Endodermal cell (in vitro differentiated cells): ENCODE measurements around the gene ZNF367. TPM values are rescaled to one million over a fixed set of nuclear protein-coding genes. Genes with fewer than 3 reads are reported as not detected.

ENCODE experiments used
- DNase-seq: peaks from one replicate; pipeline ENCODE4 v3.0.0-alpha.2; 2017
- H3K27ac ChIP-seq: 2 replicates; pipeline ENCODE4 v1.5.1; 2013; ENCODE audit warnings: mild to moderate bottlenecking, low read depth, low read length, moderate library complexity
- H3K27me3 ChIP-seq: 2 replicates; pipeline ENCODE4 v1.6.1; 2013; ENCODE audit warnings: mild to moderate bottlenecking, low read length, moderate library complexity; ENCODE audit not compliant: insufficient read depth, control insufficient read depth, poor library complexity, severe bottlenecking
- H3K36me3 ChIP-seq: 2 replicates; pipeline ENCODE4 v1.7.0; 2013; ENCODE audit warnings: mild to moderate bottlenecking, low read length, moderate library complexity; ENCODE audit not compliant: control insufficient read depth, insufficient read depth
- H3K4me1 ChIP-seq: one replicate; pipeline ENCODE4 v1.7.0; 2013; ENCODE audit warnings: low read length; ENCODE audit not compliant: control insufficient read depth, insufficient read depth
- H3K4me3 ChIP-seq: 2 replicates; pipeline ENCODE4 v1.5.1; 2013; ENCODE audit warnings: mild to moderate bottlenecking, low read length, moderate library complexity
- H3K9ac ChIP-seq: 2 replicates; pipeline ENCODE4 v1.6.1; 2013; ENCODE audit warnings: mild to moderate bottlenecking, low read length, moderate library complexity; ENCODE audit not compliant: poor library complexity, severe bottlenecking; ENCODE audit errors: extremely low read depth
- H3K9me3 ChIP-seq: 2 replicates; pipeline ENCODE4 v1.6.1; 2013; ENCODE audit warnings: mild to moderate bottlenecking, low read length, moderate library complexity; ENCODE audit not compliant: control insufficient read depth
- H3K27ac Mint-ChIP-seq: 2 replicates; pipeline ENCODE4 v1.8.0; 2020; ENCODE audit warnings: mixed read lengths
- H3K27me3 Mint-ChIP-seq: 2 replicates; pipeline ENCODE4 v1.8.0; 2021; ENCODE audit warnings: mild to moderate bottlenecking, mixed read lengths; ENCODE audit not compliant: insufficient read depth
- H3K36me3 Mint-ChIP-seq: 2 replicates; pipeline ENCODE4 v1.8.0; 2020; ENCODE audit warnings: low read depth, mixed read lengths
- H3K4me1 Mint-ChIP-seq: 2 replicates; pipeline ENCODE4 v1.8.0; 2020; ENCODE audit warnings: mixed read lengths
- H3K4me3 Mint-ChIP-seq: 2 replicates; pipeline ENCODE4 v1.8.0; 2020; ENCODE audit warnings: mild to moderate bottlenecking, moderate library complexity, mixed read lengths
- H3K9me3 Mint-ChIP-seq: 2 replicates; pipeline ENCODE4 v1.8.0; 2020; ENCODE audit warnings: mild to moderate bottlenecking, mixed read lengths
- CTCF ChIP-seq: fragments of 200-600 bp; sonication (generic); conservative IDR thresholded peaks from 2 replicates; pipeline ENCODE4 v1.5.0; 2021; ENCODE audit warnings: antibody characterized with exemption, mild to moderate bottlenecking
- WGBS, 2 experiments: methylation state at CpG; one replicate each; pipeline versions ENCODE4 v1.1.5 to v1.1.7; 2013; ENCODE audit warnings: missing lambda C conversion rate in 2 of 2, mixed read lengths in 1 of 2; ENCODE audit not compliant: insufficient coverage in 1 of 2, insufficient read length in 1 of 2; 5-methylcytosine and 5-hydroxymethylcytosine counted together
- total RNA-seq, 2 donors: library from RNA; stranded (reverse); fragmentation: NEBNext Ultra II Directional in 1 of 2; extraction: Animal tissue kit (Norgen Biotek cat#: 25700) in 1 of 2; gene quantifications; 2 replicates in 1 of 2; 3 replicates in 1 of 2; pipeline ENCODE4 v1.2.1, GENCODE V29; 2021

Gene ZNF367
- total RNA-seq, 2 donors from 2014 or later, result 7.7 to 10.6 TPM

- no peak overlapping the region for H3K27ac ChIP-seq
- H3K27ac Mint-ChIP-seq, result no peak overlapping the region
- no peaks in the 10 kb centered on the region for H3K9me3 Mint-ChIP-seq
- H3K4me3 ChIP-seq, result no peak overlapping the region
- 87 to 96% methylated on average over 3 to 5 of the region's 5 CpGs for WGBS, 2 experiments
- no peaks in the 10 kb centered on the region for H3K36me3 Mint-ChIP-seq
- H3K27me3 ChIP-seq, result no peaks in the 10 kb centered on the region
- no peaks in the 10 kb centered on the region for H3K4me1 ChIP-seq
- H3K9ac ChIP-seq, result no peak overlapping the region
- no peak for DNase-seq
- no peaks in the 10 kb centered on the region for H3K9me3 ChIP-seq
- no peak for TF ChIP-seq CTCF
- H3K4me1 Mint-ChIP-seq, result no peaks in the 10 kb centered on the region
- no peaks in the 10 kb centered on the region for H3K36me3 ChIP-seq
- H3K27me3 Mint-ChIP-seq, result peaks cover 2% of the 10 kb centered on the region
- H3K4me3 Mint-ChIP-seq, result no peak overlapping the region
These were observed 22.6 kb upstream of the ZNF367 start for GRCh38 chr9:96440671-96441199.

GRCh38 chr9:96437454-96437853 lies 19.3 kb upstream of the ZNF367 start:
- TF ChIP-seq CTCF, result no peak
- no peak overlapping the region for H3K27ac ChIP-seq
- no peaks in the 10 kb centered on the region for H3K27me3 ChIP-seq
- Mint-ChIP-seq H3K4me3 (no peak overlapping the region), H3K4me1 (no peaks in the 10 kb centered on the region), H3K36me3 (no peaks in the 10 kb centered on the region), H3K9me3 (no peaks in the 10 kb centered on the region), H3K27me3 (no peaks in the 10 kb centered on the region), H3K27ac (no peak overlapping the region)
- H3K9me3 ChIP-seq, result no peaks in the 10 kb centered on the region
- H3K4me1 ChIP-seq, result no peaks in the 10 kb centered on the region
- WGBS, 2 experiments, result 94 to 95% methylated on average over 7 of the region's 7 CpGs
- no peaks in the 10 kb centered on the region for H3K36me3 ChIP-seq
- no peak for DNase-seq
- no peak overlapping the region for H3K4me3 ChIP-seq
- H3K9ac ChIP-seq, result no peak overlapping the region

- H3K4me1 ChIP-seq, result no peaks in the 10 kb centered on the region
- Mint-ChIP-seq H3K36me3 (no peaks in the 10 kb centered on the region), H3K27me3 (no peaks in the 10 kb centered on the region), H3K9me3 (no peaks in the 10 kb centered on the region), H3K4me3 (no peak overlapping the region), H3K4me1 (no peaks in the 10 kb centered on the region), H3K27ac (no peak overlapping the region)
- H3K9me3 ChIP-seq, result no peaks in the 10 kb centered on the region
- TF ChIP-seq CTCF, result no peak
- no peaks in the 10 kb centered on the region for H3K27me3 ChIP-seq
- H3K27ac ChIP-seq, result no peak overlapping the region
- no peak overlapping the region for H3K9ac ChIP-seq
- H3K36me3 ChIP-seq, result no peaks in the 10 kb centered on the region
- no peak for DNase-seq
- no peak overlapping the region for H3K4me3 ChIP-seq
- WGBS, 2 experiments, result 91 to 97% methylated on average over 12 to 15 of the region's 15 CpGs
These were observed 18.4 kb upstream of the ZNF367 start for GRCh38 chr9:96436456-96437126.
